Heart right ventricle (tissue), 16 donors: ENCODE results near the gene CNKSR2. TPM values are rescaled to one million over a fixed set of nuclear protein-coding genes. Genes with fewer than 3 reads are reported as not detected.
"Not testable (repeated sequence)": the region's sequence is repeated elsewhere in the genome, so short reads cannot be mapped to it uniquely, and the experiment has no call there.

ENCODE experiments used
- ATAC-seq, 8 donors: fragments of 200-7000 bp; cut with Tn5 transposase; one replicate each; pipeline ENCODE4 v1.9.1; 2020; ENCODE audit warnings: mild to moderate bottlenecking in 8 of 8, moderate library complexity in 8 of 8, moderate number of reproducible peaks in 1 of 8
- DNase-seq, 2 donors: peaks; one replicate each; pipeline ENCODE4 v3.0.0-alpha.2; 2020
- H3K27ac ChIP-seq, 10 donors: fragments of 200-600 bp; sonication (generic) in 2 of 10; one replicate each; pipeline versions ENCODE4 v1.5.0 to v1.8.0; 2020 to 2022; ENCODE audit warnings: mild to moderate bottlenecking in 3 of 10
- H3K27me3 ChIP-seq, 7 donors: fragments of 200-600 bp; one replicate each; pipeline ENCODE4 v1.8.0; 2021 to 2022; ENCODE audit warnings: mild to moderate bottlenecking in 2 of 7
- H3K36me3 ChIP-seq, 9 donors: fragments of 200-600 bp; sonication (generic) in 1 of 9; one replicate each; pipeline versions ENCODE4 v1.5.0 to v1.8.0; 2020 to 2022; ENCODE audit warnings: mild to moderate bottlenecking in 2 of 9
- H3K4me1 ChIP-seq, 9 donors: fragments of 200-600 bp; sonication (generic) in 1 of 9; one replicate each; pipeline versions ENCODE4 v1.5.0 to v1.8.0; 2020 to 2022; ENCODE audit warnings: mild to moderate bottlenecking in 4 of 9
- H3K4me3 ChIP-seq, 10 donors: fragments of 200-600 bp; sonication (generic) in 2 of 10; one replicate each; pipeline versions ENCODE4 v1.5.0 to v1.8.0; 2020 to 2022; ENCODE audit warnings: mild to moderate bottlenecking in 7 of 10, moderate library complexity in 2 of 10
- H3K9me3 ChIP-seq, 11 donors: fragments of 200-600 bp in 10 of 11; sonication (generic) in 2 of 11; one replicate each; pipeline versions ENCODE4 v1.5.0 to v1.8.0; 2013 to 2022; ENCODE audit warnings: mild to moderate bottlenecking in 2 of 11, control low read depth in 1 of 11, moderate library complexity in 1 of 11
- WGBS, 2 donors: extraction: QIAGEN DNeasy Blood & Tissue Kit; methylation state at CpG; one replicate each; pipeline ENCODE4 v1.1.7; 2013; ENCODE audit warnings: inconsistent platforms in 1 of 2; 5-methylcytosine and 5-hydroxymethylcytosine counted together
- intact Hi-C, 10 donors: fragments of 100-400 bp; cut with DNase I; formaldehyde crosslinking; loops; one replicate each; pipeline versions ENCODE4 v1.11.1 to v1.14.2; 2022
- polyA plus RNA-seq, 2 donors: library from polyadenylated mRNA; stranded (reverse); fragments of 200-250 nt; gene quantifications; one replicate each; pipeline ENCODE4 v1.2.3, GENCODE V29; 2013
- total RNA-seq, 10 donors: library from RNA; stranded (reverse); fragmentation: NEBNext Ultra II Directional in 3 of 10; extraction: Animal tissue kit (Norgen Biotek cat#: 25700) in 3 of 10; gene quantifications; one replicate each; pipeline versions ENCODE4 v1.2.1 to v1.2.4, GENCODE V29; 2021 to 2023
- TF ChIP-seq, protein P1 (sequence below), 9 donors: fragments of 200-600 bp; sonication (generic) in 2 of 9; IDR thresholded peaks; one replicate each; pipeline versions ENCODE4 v1.5.0 to v1.8.0; 2021 to 2022; ENCODE audit warnings: antibody characterized with exemption in 9 of 9, mild to moderate bottlenecking in 5 of 9, moderate library complexity in 1 of 9
- donor health status: Arrhythmogenic right ventricular cardiomyopathy.
- donor health status: ischemic (EF 13 %, LVEDD 7.1; RV severe dilation, severe dysfunction).
- donor health status: healthy with polysubstance abuse.
- donor health status: DM: no; HTN: yes; CAD: no.
- donor health status: DM: no; HTN: no; CAD: no.
- donor health status: ischemic (EF 25% LVEDD 6.9; RV normal size, moderate dysfunction).
- donor health status: ischemic (EF 25% LVEDD 5.7; RV mildly dilated, moderate dysfunction).
- donor health status: healthy.
- donor health status: DM: yes; HTN: yes; CAD: no.
- donor health status: Ischemic cardiomyopathy.
- donor health status: ischemic (EF 35%, LVEDD 5.7; RV mildly dilated, moderate dysfunction).
- donor health status: nonischemic (EF 11% LVEDD 7.7; RV severe dilation, severe dysfunction).
- donor health status: DM: yes; HTN: yes; CAD: no.
- donor health status: PGD.
- donor health status: ischemic (EF 29% LVEDD 5.4; RV normal size, mild dysfunction).
- donor health status: nonischemic (EF 23%, LVEDD 6.1; RV moderate dilation, normal function).

CNKSR2 gene
- total and polyA plus RNA-seq, 12 donors, result 0.03 to 1.6 (median 0.44) TPM

DNA sequence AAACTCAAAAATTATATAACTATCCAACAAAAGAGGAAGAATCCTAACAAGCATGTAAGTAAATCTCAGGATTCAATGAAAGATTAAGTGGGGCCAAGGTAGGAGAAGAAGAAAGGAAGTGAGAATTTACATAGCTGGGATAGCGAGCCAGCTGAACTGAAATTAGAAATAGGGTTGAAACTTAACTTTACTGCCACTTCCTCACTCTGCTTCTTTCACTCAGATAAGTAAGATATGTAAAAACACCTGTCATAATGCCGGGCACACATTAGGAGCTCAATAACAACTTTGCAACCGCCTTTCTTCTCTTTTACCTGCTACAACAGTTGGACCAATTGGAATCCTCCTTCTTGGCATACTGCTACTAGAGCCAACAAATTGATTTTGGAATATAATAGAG lies 129.4 kb downstream of the CNKSR2 start:
- ATAC-seq (no peak), DNase-seq (no peak)
- WGBS, 2 donors, result 87 to 91% methylated on average over 3 of the region's 3 CpGs
- H3K4me1 ChIP-seq, result no peaks in the 10 kb centered on the region
- no peaks in the 10 kb centered on the region for H3K27me3 ChIP-seq
- intact Hi-C loops, result no loop called here
- H3K4me3 ChIP-seq, result no peak overlapping the region
- TF ChIP-seq, protein P1, sequence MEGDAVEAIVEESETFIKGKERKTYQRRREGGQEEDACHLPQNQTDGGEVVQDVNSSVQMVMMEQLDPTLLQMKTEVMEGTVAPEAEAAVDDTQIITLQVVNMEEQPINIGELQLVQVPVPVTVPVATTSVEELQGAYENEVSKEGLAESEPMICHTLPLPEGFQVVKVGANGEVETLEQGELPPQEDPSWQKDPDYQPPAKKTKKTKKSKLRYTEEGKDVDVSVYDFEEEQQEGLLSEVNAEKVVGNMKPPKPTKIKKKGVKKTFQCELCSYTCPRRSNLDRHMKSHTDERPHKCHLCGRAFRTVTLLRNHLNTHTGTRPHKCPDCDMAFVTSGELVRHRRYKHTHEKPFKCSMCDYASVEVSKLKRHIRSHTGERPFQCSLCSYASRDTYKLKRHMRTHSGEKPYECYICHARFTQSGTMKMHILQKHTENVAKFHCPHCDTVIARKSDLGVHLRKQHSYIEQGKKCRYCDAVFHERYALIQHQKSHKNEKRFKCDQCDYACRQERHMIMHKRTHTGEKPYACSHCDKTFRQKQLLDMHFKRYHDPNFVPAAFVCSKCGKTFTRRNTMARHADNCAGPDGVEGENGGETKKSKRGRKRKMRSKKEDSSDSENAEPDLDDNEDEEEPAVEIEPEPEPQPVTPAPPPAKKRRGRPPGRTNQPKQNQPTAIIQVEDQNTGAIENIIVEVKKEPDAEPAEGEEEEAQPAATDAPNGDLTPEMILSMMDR (IDR thresholded peaks at IDR 0.05), result no peak
- H3K36me3 ChIP-seq, result no peaks in the 10 kb centered on the region
- H3K9me3 ChIP-seq, result no peaks in the 10 kb centered on the region
- H3K27ac ChIP-seq, result no peak overlapping the region

DNA sequence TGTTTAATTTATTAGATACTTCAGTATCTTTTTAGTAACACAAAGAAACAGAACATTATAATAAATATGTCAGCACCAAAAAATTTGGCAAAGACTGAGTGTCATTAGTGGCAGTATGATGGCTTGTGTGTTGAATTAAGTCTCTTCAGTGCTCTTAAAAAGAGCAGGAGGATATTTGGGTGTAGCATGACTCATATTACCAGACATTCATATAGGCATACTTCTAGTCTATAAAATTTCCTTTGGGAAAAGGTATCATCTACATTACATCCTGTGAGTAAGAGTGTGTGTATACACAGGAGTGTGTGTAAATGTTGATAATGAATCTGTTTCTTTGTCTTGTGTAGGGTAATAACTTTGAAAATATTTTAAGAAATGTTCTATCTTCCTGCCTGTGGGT lies 135.7 kb downstream of the CNKSR2 start:
- ATAC-seq (no peak), DNase-seq (no peak)
- Histone ChIP-seq H3K4me3 (no peak overlapping the region), H3K9me3 (no peaks in the 10 kb centered on the region), H3K27ac (no peak overlapping the region), H3K27me3 (peaks cover 0 to 3% (median 0%) of the 10 kb centered on the region in 7 donors), H3K36me3 (no peaks in the 10 kb centered on the region), H3K4me1 (no peaks in the 10 kb centered on the region)
- TF ChIP-seq, protein P1 (IDR thresholded peaks at IDR 0.05), result no peak
- intact Hi-C loops, result no loop called here

DNA sequence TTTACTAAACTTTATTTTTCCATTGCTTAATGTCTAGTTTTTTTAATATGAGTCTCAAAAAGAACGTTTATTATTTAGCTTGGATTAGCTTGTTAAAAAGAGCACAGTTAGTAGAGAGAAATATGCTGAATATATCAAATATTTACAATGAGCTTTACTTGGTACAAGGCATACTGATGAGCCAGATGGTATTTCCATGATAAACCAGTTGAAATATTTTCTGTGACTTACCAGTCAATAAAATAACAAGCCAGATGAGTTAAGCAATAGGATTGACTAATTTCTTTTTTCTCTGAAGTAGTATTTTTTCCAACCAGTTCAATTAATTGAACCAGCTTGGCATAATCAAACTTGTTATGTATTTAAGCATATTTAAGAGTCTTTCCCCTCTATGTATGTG lies 149.8 kb downstream of the CNKSR2 start:
- no peaks in the 10 kb centered on the region for H3K36me3 ChIP-seq

DNA sequence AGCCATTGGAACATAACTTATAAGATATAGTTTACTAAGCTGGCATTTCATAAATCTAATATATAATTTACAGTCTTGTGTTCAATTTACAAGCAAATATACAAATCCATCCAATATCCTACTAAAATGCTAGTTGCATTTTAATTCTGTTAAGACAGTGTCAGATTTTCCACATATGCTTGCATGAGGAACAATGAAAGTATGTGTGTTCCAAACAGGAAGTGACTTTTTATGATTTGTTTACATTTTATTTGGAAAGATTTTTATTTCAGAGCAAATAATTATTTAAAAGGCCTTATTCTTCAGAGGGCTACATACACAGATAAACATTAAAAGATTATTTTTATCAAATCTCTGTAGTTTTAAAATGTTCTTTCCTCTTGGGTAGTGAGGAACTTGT lies 153.9 kb downstream of the CNKSR2 start:
- intact Hi-C loops, result no loop called here
- ATAC-seq (no peak), DNase-seq (no peak)
- Histone ChIP-seq H3K27ac (no peak overlapping the region), H3K9me3 (no peaks in the 10 kb centered on the region), H3K4me3 (no peak overlapping the region), H3K27me3 (no peaks in the 10 kb centered on the region), H3K36me3 (no peaks in the 10 kb centered on the region), H3K4me1 (no peaks in the 10 kb centered on the region)
- TF ChIP-seq, protein P1 (IDR thresholded peaks at IDR 0.05), result no peak

More for the DNA sequence above, 149.8 kb downstream of the CNKSR2 start:
- TF ChIP-seq, protein P1 (IDR thresholded peaks at IDR 0.05), result no peak
- Histone ChIP-seq H3K27me3 (no peaks in the 10 kb centered on the region), H3K4me3 (no peak overlapping the region), H3K4me1 (no peaks in the 10 kb centered on the region), H3K9me3 (no peaks in the 10 kb centered on the region), H3K27ac (no peak overlapping the region)
- intact Hi-C loops, result no loop called here
- ATAC-seq (no peak), DNase-seq (no peak)
- 60 to 61% methylated on average over 1 of the region's 1 CpG for WGBS, 2 donors

DNA sequence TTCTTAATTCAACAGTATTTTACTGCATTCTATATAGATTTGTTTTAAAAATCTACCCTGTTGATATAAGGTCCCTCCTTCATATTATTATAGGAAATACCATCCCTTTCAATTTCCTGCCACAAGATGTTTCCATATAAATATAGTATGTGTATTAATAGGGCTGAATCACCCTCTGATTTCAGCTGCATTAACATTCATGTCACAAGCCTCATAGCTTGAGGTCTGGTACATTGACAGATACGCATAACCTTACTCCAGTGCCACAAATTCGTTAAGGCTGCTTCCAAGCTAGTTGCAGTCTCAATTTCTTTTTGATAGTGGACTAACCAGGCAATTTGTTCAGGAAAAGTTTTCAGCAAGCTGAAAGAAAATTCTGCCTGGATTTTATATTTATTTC lies 155.6 kb downstream of the CNKSR2 start:
- TF ChIP-seq, protein P1 (IDR thresholded peaks at IDR 0.05), result no peak
- Histone ChIP-seq H3K36me3 (no peaks in the 10 kb centered on the region), H3K27ac (no peak overlapping the region), H3K9me3 (peaks cover 0 to under 1% (median 0%) of the 10 kb centered on the region in 11 donors), H3K27me3 (no peaks in the 10 kb centered on the region), H3K4me3 (no peak overlapping the region), H3K4me1 (no peaks in the 10 kb centered on the region)
- intact Hi-C loops, result no loop called here
- DNase-seq (no peak), ATAC-seq (no peak)
- 54 to 65% methylated on average over 2 of the region's 2 CpGs for WGBS, 2 donors

DNA sequence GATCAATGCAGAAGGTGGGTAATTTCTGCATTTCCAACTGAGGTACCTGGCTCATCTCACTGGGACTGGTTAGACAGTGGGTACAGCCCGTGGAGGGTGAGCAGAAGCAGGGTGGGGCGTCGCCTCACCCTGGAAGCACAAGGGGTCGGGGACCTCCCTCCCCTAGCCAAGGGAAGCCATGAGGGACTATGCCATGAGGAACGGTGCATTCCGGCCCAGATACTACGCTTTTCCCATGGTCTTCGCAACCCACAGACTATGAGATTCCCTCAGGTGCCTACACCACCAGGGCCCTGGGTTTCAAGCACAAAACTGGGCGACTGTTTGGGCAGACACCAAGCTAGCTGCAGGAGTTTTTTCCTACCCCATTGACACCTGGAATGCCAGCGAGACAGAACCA lies 170.4 kb downstream of the CNKSR2 start:
- DNase-seq, H3K4me3 ChIP-seq, H3K27ac ChIP-seq, H3K4me1 ChIP-seq, H3K9me3 ChIP-seq, H3K36me3 ChIP-seq, intact Hi-C loops, H3K27me3 ChIP-seq, ATAC-seq: not testable (repeated sequence)
- WGBS, 2 donors, result 89 to 93% methylated on average over 8 to 10 of the region's 10 CpGs
